OCI-LY1 (cell line): ENCODE results near the gene NFASC.

Experiments
- H2AFZ ChIP-seq: fragments of 200-600 bp; sonication (generic), shearing (Covaris generic); 2 replicates; pipeline ENCODE4 v1.6.0; 2014; ENCODE audit warnings: antibody characterized with exemption, mild to moderate bottlenecking, low read length
- H3F3A ChIP-seq: fragments of 200-600 bp; sonication (generic), shearing (Covaris generic); 2 replicates; pipeline ENCODE4 v1.6.0; 2014; ENCODE audit warnings: mild to moderate bottlenecking, antibody characterized with exemption, low read length, moderate library complexity; ENCODE audit not compliant: insufficient read depth
- H3K27ac ChIP-seq: fragments of 200-600 bp; sonication (generic); 2 replicates; pipeline ENCODE4 v1.5.1; 2014; ENCODE audit warnings: low read length, mixed run types, mild to moderate bottlenecking, low read depth; ENCODE audit not compliant: poor library complexity, severe bottlenecking
- H3K27me3 ChIP-seq: fragments of 200-600 bp; sonication (generic); 2 replicates; pipeline ENCODE4 v1.6.0; 2014; ENCODE audit warnings: antibody characterized with exemption, mild to moderate bottlenecking, low read length, moderate library complexity; ENCODE audit not compliant: insufficient read depth
- H3K36me3 ChIP-seq: fragments of 200-600 bp; sonication (generic); 2 replicates; pipeline ENCODE4 v1.6.1; 2014; ENCODE audit warnings: mild to moderate bottlenecking, antibody characterized with exemption, low read length, moderate library complexity, mixed read lengths; ENCODE audit not compliant: insufficient read depth
- H3K4me1 ChIP-seq: fragments of 200-600 bp; sonication (generic); 2 replicates; pipeline ENCODE4 v1.5.1; 2014; ENCODE audit warnings: mild to moderate bottlenecking, low read length, moderate library complexity; ENCODE audit not compliant: insufficient read depth, severe bottlenecking
- H3K4me2 ChIP-seq: fragments of 200-600 bp; sonication (generic), shearing (Covaris generic); 2 replicates; pipeline ENCODE4 v1.6.1; 2014; ENCODE audit warnings: low read length
- H3K4me3 ChIP-seq: fragments of 200-600 bp; sonication (generic); 2 replicates; pipeline ENCODE4 v1.5.1; 2014; ENCODE audit warnings: low read length, low read depth, mild to moderate bottlenecking, mixed read lengths; ENCODE audit not compliant: poor library complexity, severe bottlenecking
- H3K79me2 ChIP-seq: fragments of 200-600 bp; shearing (Covaris generic); 2 replicates; pipeline ENCODE4 v1.6.1; 2016; ENCODE audit warnings: mixed run types, low read length, mixed read lengths; ENCODE audit not compliant: insufficient read depth
- H3K9ac ChIP-seq: fragments of 200-600 bp; sonication (generic), shearing (Covaris generic); 2 replicates; pipeline ENCODE4 v1.6.1; 2014; ENCODE audit warnings: mild to moderate bottlenecking, low read length, mixed read lengths
- H3K9me2 ChIP-seq: fragments of 200-600 bp; sonication (generic), shearing (Covaris generic); 2 replicates; pipeline ENCODE4 v1.6.1; 2014; ENCODE audit warnings: low read depth, mild to moderate bottlenecking, low read length, mixed read lengths
- H3K9me3 ChIP-seq: fragments of 200-600 bp; shearing (Covaris generic); 2 replicates; pipeline ENCODE4 v1.6.1; 2014; ENCODE audit warnings: low read length, mixed read lengths
- H4K20me1 ChIP-seq: fragments of 200-600 bp; sonication (generic), shearing (Covaris generic); 2 replicates; pipeline ENCODE4 v1.6.0; 2016; ENCODE audit warnings: mild to moderate bottlenecking, low read length; ENCODE audit not compliant: insufficient read depth
- EZH2 ChIP-seq: fragments of 200-600 bp; sonication (generic), shearing (Covaris generic); IDR thresholded peaks from 2 replicates; pipeline ENCODE4 v1.8.0; 2017; ENCODE audit warnings: borderline replicate concordance, mixed run types, mild to moderate bottlenecking, antibody characterized with exemption, low read length, moderate library complexity, mixed read lengths
- TF ChIP-seq, protein P1 (sequence below): fragments of 200-600 bp; sonication (generic), shearing (Covaris generic); IDR thresholded peaks from 2 replicates; pipeline ENCODE4 v1.5.1; 2017; ENCODE audit warnings: mild to moderate bottlenecking, antibody characterized with exemption, low read length, moderate library complexity, mixed read lengths

NFASC gene

DNA sequence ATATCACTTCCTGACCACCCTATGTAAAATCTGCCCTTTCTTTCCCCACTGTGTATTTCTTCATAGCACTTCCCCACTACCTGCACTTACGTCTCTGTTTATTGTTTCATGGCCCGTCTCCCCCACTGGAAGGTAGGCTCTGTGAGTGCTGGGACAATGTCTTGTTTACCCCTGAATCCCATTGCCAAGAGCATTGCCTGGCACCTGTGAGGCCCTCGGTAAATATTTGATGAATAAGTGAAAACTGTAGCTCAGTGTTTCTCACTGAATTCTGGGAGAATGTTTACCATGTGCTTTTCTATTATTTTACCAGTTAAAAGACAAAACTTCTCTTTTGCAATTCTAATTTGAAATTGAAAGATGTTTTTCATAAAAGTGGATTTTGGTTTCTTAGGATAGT is 11.8 kb downstream of the NFASC start:
- no peak for TF ChIP-seq EZH2
- TF ChIP-seq, protein P1, sequence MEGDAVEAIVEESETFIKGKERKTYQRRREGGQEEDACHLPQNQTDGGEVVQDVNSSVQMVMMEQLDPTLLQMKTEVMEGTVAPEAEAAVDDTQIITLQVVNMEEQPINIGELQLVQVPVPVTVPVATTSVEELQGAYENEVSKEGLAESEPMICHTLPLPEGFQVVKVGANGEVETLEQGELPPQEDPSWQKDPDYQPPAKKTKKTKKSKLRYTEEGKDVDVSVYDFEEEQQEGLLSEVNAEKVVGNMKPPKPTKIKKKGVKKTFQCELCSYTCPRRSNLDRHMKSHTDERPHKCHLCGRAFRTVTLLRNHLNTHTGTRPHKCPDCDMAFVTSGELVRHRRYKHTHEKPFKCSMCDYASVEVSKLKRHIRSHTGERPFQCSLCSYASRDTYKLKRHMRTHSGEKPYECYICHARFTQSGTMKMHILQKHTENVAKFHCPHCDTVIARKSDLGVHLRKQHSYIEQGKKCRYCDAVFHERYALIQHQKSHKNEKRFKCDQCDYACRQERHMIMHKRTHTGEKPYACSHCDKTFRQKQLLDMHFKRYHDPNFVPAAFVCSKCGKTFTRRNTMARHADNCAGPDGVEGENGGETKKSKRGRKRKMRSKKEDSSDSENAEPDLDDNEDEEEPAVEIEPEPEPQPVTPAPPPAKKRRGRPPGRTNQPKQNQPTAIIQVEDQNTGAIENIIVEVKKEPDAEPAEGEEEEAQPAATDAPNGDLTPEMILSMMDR = no peak
- H3K79me2 ChIP-seq = no peaks in the 10 kb centered on the region
- H2AFZ ChIP-seq = no peak overlapping the region
- H3K4me2 ChIP-seq = no peak overlapping the region
- H3F3A ChIP-seq = no peaks in the 10 kb centered on the region
- H3K4me1 ChIP-seq = no peaks in the 10 kb centered on the region
- H3K36me3 ChIP-seq = no peaks in the 10 kb centered on the region
- H3K4me3 ChIP-seq = no peak overlapping the region
- H3K9me2 ChIP-seq = no peaks in the 10 kb centered on the region
- H3K27me3 ChIP-seq = 0 out of 2 replicates have a peak, but pooled peaks cover 8% of the 10 kb centered on the region
- no peak overlapping the region for H3K27ac ChIP-seq
- H3K9ac ChIP-seq = no peak overlapping the region
- H4K20me1 ChIP-seq = no peaks in the 10 kb centered on the region
- H3K9me3 ChIP-seq = no peaks in the 10 kb centered on the region

DNA sequence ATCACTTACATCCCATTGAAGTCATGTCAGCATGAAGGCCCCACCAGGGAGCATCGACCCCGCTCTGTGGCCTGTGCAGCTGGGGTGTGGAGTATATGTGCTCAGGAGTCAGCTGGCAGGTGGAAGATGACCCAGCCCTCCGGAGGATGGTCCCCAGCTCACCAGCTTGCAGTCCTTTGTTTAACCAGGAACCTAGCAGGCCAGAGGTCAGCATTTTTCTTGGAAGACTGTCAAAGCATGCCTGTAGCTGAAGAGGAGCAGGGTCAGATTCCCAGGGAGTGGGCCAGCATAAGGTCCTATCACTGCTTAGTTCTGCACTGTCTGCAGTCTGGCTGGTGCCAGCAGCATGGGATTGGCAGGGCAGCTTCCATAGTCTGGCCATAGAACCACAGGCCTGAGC is 12.7 kb downstream of the NFASC start:
- no peaks in the 10 kb centered on the region for H4K20me1 ChIP-seq
- no peak overlapping the region for H3K9ac ChIP-seq
- no peak for TF ChIP-seq EZH2
- TF ChIP-seq, protein P1 = no peak
- H3K27me3 ChIP-seq = 0 out of 2 replicates have a peak, but pooled peaks cover 8% of the 10 kb centered on the region
- H3K9me2 ChIP-seq = no peaks in the 10 kb centered on the region
- H3K27ac ChIP-seq = no peak overlapping the region
- no peaks in the 10 kb centered on the region for H3K79me2 ChIP-seq
- H3K4me2 ChIP-seq = no peak overlapping the region
- H2AFZ ChIP-seq = no peak overlapping the region
- H3K36me3 ChIP-seq = no peaks in the 10 kb centered on the region
- H3K4me3 ChIP-seq = no peak overlapping the region
- H3K9me3 ChIP-seq = no peaks in the 10 kb centered on the region
- no peaks in the 10 kb centered on the region for H3F3A ChIP-seq
- H3K4me1 ChIP-seq = no peaks in the 10 kb centered on the region

DNA sequence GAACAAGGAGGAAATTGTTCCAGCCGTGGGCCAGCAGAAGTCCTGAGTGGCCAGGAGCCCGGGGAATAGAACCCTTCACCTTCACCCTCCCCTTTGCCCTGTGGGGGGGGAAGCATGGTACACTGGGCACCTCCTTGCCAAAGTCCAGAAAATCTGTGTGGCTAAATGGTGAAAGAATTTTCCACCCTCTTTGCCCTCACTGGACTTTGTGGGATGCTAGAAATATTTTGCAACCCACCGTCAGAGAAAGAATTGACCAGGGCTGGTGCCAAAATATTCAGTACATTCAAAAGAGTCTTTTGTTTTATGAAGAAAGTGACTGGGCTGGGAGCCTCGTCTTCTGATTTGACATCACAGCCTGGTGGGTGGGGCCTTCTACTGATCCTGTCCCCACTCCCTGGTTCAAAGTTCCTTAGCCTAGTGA is 14.6 kb downstream of the NFASC start:
- Histone ChIP-seq H3K9me2 (no peaks in the 10 kb centered on the region), H3K36me3 (no peaks in the 10 kb centered on the region), H4K20me1 (no peaks in the 10 kb centered on the region), H3K9ac (no peak overlapping the region), H3K79me2 (no peaks in the 10 kb centered on the region), H2AFZ (no peak overlapping the region), H3F3A (no peaks in the 10 kb centered on the region), H3K4me1 (no peaks in the 10 kb centered on the region), H3K27ac (no peak overlapping the region), H3K4me2 (no peak overlapping the region), H3K4me3 (no peak overlapping the region), H3K27me3 (0 out of 2 replicates have a peak, but pooled peaks cover 8% of the 10 kb centered on the region), H3K9me3 (no peaks in the 10 kb centered on the region)
- TF ChIP-seq EZH2 = no peak
- TF ChIP-seq, protein P1 = no peak
